Measurements from ENCODE around the gene SRGAP3. TPM values are rescaled to one million over a fixed set of nuclear protein-coding genes. Genes with fewer than 3 reads are reported as not detected.

Gene SRGAP3
- total RNA-seq, 2 donors from 2014 or later = 1.9 to 4.4 TPM

DNA sequence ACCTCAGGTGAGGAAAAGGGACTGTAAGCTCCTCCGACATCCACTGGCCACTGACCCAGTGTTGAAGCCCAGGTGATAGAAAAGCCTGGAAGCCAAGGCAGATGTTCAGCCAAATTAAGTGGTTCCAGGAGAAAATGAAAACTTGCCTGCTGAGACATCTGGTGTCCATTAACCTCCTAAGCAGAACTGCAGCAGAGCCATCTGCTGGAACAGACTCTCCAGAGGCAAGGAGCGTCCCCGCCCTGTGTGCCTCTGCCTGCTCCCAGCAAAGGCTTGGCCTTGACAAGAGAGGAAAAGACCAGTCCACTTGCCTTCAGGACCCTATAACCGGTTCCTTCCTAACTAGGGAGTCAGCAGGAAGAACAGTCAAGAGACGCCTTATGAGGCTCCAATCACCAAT, 48.2 kb downstream of the SRGAP3 start:
- no peaks in the 10 kb centered on the region for H3K9me3 Mint-ChIP-seq
- no peak for ATAC-seq
- no peaks in the 10 kb centered on the region for H3K36me3 Mint-ChIP-seq

DNA sequence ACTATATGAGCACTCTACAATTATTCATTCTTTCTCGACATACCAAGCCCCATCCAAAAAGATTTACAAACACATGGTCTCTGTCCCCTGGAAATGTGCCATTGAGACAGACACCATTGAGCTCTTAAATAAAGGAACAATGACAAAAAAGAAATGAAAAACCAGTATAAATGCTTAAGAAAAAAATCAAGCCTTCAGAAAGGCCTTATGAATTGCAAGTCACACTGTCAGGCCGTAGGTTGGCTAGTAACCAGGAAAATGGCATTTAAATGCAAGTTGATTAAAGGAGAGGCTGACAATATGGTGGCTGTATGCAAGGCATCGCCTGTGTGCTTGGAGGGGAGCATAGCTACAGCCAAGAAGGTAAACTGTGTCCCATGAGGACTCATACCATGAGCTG, 49.7 kb downstream of the SRGAP3 start:
- Mint-ChIP-seq H3K27ac (no peak overlapping the region), H3K36me3 (no peaks in the 10 kb centered on the region), H3K9me3 (no peaks in the 10 kb centered on the region)
- ATAC-seq (no peak), DNase-seq (ENCODE audit: low spot score in 2 of 2) (no peak)

More for the DNA sequence above, 48.2 kb downstream of the SRGAP3 start:
- DNase-seq (ENCODE audit: low spot score in 2 of 2) = no peak
- H3K27ac Mint-ChIP-seq = no peak overlapping the region

DNA sequence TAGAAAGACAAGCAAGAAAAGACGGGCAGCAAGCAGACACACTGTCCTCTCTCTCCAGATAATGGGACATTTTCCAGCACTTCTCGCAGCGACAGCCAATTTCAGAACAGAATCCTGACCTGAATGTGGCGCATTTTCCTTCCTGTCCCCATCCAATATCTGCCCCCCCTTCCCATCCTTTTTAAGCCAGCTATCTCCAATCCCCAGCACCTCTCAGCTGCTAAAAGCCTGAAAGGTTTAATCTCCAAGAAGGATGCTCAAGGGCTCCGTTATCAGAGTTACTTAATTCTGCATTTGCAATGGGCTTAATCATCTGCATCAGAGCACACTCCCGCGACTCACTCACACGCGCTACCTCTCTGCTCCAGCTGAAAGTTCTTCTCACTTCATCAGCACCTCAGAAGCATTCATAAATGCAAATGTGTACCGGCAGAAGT, 50.5 kb downstream of the SRGAP3 start:
- no peaks in the 10 kb centered on the region for H3K36me3 Mint-ChIP-seq
- H3K9me3 Mint-ChIP-seq = no peaks in the 10 kb centered on the region
- no peak for DNase-seq (ENCODE audit: low spot score in 2 of 2)
- ATAC-seq = no peak
- H3K27ac Mint-ChIP-seq = no peak overlapping the region

DNA sequence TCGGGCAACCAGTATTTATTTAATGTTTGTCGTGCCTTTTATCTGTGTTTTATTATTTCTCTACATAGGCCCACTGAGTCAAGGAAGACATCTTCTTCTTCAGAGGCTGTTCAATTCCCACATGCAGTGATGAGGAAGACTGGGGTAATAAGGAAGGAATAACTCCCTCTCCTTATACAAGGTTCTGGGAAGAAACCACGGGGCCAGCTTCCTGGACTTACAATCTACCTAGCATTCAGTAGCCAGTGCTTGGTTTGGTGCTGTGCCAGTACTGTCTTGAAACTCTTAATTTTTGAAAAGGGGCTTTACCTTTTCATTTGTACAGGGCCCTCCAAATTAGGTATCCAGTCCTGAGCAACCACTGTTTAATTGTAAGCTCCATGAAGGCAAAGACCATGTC, 51.2 kb downstream of the SRGAP3 start:
- Mint-ChIP-seq H3K27ac (no peak overlapping the region), H3K9me3 (no peaks in the 10 kb centered on the region), H3K36me3 (no peaks in the 10 kb centered on the region)
- DNase-seq (ENCODE audit: low spot score in 2 of 2) = no peak
- ATAC-seq = no peak

DNA sequence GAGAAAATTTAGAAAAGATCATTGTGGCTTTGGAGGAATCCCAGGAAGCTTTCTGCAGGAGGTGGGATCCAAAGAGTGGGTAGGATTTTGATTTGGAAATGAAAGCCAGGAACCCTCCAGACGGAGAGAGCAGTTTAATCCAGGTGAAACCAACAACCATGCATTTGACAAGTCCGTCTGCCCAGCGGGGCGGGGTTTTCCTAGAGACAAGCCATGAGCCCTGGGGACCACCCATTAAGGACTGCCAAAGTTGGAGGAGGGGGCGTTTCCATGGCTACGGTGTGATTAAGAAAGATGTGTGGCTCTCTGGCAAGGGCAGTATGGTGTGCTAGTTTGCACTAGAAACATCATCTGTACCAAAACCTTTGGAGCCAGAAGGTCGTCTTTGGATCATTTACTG, 53.4 kb downstream of the SRGAP3 start:
- no peak for ATAC-seq

DNA sequence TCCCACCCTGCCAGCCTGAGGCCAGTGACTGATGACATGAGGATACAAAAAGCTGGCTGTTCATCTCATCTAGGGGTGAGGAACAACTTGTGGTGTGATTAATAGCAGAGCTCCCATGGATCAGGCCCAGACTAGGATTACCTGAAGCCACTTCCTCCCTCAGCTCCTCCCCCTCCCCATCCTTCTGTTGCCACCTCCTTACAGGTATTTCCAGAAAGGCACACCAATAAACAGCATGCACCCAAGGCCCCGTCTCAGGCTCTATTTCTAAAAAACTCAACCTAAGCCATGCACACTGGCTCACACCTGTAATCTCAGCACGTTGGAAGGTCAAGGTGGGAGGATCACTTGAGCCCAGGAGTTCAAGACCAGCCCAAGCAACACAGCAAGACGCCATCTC, 54.1 kb downstream of the SRGAP3 start:
- ATAC-seq = no peak
- H3K27ac Mint-ChIP-seq = no peak overlapping the region
- H3K36me3 Mint-ChIP-seq = no peaks in the 10 kb centered on the region
- no peaks in the 10 kb centered on the region for H3K9me3 Mint-ChIP-seq
- no peak for DNase-seq (ENCODE audit: low spot score in 2 of 2)

More for the DNA sequence above, 53.4 kb downstream of the SRGAP3 start:
- H3K27ac Mint-ChIP-seq = no peak overlapping the region
- no peaks in the 10 kb centered on the region for H3K9me3 Mint-ChIP-seq
- no peak for DNase-seq (ENCODE audit: low spot score in 2 of 2)
- H3K36me3 Mint-ChIP-seq = no peaks in the 10 kb centered on the region

DNA sequence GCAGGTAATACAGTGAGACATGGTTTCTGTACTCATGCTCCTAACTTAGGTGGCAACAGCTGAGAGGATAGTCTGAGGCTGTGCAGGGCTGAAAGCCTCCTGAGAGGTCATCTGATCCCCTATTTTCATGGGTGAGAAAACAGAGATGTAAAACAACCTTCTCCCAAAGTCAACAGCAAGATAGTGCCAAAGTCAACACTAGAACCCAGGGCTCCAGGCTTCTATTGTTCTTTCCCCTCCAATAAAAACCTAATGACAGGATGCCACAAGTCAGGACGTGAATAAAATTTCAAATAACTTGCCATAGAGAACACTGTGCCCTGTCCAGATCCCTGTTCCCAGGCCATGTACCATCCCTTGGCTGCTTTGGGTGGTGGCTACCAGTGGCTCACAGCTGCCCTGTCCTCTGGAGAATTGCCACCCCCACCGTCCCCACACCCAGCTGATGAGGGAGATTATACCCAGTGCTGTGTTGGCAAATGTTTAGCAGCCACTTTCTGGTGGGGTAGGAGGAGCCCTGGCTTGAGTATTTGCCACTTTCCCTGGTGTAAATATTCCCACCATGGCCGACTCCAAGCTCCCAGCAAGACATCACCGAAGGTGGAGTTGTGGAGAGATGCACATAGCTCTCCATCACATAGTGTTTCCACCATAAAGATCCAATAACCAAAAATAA, 54.8 kb downstream of the SRGAP3 start:
- H3K27ac Mint-ChIP-seq = no peak overlapping the region

DNA sequence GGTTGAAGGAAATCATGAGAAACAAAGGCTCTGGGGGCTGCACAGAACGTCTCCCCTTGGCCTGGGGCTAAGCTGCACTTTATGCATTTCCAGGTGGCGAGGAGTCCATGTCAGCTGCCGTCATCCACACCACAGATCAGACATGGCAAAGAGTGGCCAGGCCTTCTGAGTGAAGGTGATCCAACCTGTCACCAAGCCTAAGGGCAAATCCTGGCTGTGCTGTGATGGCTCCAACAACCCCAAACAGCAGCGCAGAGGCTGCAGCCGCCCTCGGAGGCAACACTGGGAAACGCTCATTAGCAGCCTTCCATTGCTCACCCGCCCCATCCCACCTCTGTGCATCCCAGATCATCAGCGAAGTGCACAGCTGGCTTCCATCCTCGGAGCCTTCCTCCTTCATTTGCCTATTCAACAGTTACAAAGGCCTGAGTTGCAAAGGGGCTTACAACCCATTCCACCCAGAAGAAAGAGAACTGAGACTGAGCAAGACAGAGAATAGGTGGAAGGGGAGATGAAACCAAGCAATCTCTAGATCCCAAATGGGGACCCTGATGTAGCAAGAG, 55.7 kb downstream of the SRGAP3 start:
- DNase-seq (ENCODE audit: low spot score in 2 of 2) (no peak), ATAC-seq (no peak)
- Mint-ChIP-seq H3K9me3 (no peaks in the 10 kb centered on the region), H3K27ac (no peak overlapping the region), H3K36me3 (no peaks in the 10 kb centered on the region)

More for the DNA sequence above, 54.8 kb downstream of the SRGAP3 start:
- ATAC-seq (no peak), DNase-seq (ENCODE audit: low spot score in 2 of 2) (no peak)
- Mint-ChIP-seq H3K9me3 (no peaks in the 10 kb centered on the region), H3K36me3 (no peaks in the 10 kb centered on the region)

DNA sequence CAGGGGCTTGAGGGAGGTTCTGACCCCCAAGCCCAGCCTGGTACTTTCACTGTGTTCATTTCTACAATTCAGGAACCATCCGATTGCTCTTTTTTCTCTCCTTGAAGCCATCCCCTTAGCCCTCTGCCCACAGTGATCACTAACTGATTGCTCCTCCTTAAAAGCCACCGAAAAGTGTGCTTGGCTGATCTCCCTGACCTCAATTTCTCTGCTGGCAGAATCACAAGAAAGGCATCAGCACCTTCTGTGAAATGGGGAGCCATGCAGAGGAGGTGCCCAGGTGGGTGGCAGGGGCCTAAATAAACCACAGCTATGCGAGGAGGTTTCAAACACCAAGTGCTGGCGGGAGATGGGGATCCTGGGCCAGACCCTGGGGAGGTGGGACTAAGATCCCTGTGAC, 56.2 kb downstream of the SRGAP3 start:
- Mint-ChIP-seq H3K9me3 (no peaks in the 10 kb centered on the region), H3K36me3 (no peaks in the 10 kb centered on the region), H3K27ac (no peak overlapping the region)
- DNase-seq (ENCODE audit: low spot score in 2 of 2) (no peak), ATAC-seq (no peak)

DNA sequence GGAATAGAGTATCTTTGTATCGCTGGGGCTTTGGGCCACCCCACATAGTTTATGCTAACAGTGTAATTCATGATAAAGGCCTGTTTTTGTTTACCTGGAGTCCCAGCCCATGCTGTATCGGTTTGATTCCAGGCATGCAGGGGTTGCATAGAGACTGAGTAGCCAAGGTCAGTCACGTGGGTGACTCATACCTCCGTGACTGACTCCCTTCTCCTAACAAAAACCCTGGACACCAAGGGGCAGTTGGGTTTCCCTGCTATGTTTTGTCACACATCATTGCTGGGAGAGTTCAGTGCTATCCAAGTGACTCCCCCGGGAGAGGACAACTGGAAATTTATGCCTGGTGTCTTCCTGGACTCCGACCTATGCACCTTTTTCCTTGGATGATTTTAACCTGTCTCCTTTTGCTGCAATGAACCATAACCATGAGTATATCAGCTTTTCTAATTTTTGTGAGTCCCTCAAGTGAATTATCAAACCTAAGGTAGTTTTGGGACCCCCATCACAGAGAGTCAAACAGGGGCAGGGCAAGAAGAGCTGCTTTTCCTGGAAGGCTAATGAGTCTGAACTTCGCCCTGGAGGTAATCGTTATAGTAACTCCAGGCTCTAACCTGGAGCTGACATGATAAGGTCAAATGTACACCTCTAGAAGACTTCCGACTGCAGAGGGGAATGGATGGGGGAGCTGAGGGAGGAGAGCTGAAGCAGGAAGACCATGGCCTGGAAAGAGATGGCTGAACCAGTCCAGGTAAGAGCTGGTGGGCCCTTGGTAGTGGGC, 57.0 kb downstream of the SRGAP3 start:
- ATAC-seq = no peak

DNA sequence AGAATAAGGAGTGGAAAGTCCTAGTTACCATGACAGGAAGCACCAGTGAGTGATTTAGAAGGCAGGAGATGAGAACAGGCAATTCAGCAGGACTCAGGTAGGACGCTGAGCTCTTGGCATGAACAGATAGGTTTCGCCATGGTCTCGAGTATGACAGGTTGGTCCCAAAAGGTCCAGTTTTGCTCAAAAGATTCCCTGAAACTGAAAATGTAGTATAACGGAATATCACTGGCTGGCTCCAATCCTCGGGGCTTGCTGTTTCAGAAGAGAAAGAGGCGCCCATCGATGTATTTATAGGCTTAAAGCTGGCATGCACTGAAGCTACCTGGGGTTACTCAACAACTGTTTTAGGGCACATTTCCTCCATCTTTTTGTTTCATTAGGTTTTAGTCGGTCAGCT, 59.2 kb downstream of the SRGAP3 start:
- H3K27ac Mint-ChIP-seq = no peak overlapping the region
- no peaks in the 10 kb centered on the region for H3K36me3 Mint-ChIP-seq
- no peak for DNase-seq (ENCODE audit: low spot score in 2 of 2)
- ATAC-seq = no peak
- H3K9me3 Mint-ChIP-seq = no peaks in the 10 kb centered on the region

More for the DNA sequence above, 57.0 kb downstream of the SRGAP3 start:
- Mint-ChIP-seq H3K36me3 (no peaks in the 10 kb centered on the region), H3K9me3 (no peaks in the 10 kb centered on the region), H3K27ac (peak overlapping the region in 1 of 2 donors; percentile 40)
- DNase-seq (ENCODE audit: low spot score in 2 of 2) = no peak

DNA sequence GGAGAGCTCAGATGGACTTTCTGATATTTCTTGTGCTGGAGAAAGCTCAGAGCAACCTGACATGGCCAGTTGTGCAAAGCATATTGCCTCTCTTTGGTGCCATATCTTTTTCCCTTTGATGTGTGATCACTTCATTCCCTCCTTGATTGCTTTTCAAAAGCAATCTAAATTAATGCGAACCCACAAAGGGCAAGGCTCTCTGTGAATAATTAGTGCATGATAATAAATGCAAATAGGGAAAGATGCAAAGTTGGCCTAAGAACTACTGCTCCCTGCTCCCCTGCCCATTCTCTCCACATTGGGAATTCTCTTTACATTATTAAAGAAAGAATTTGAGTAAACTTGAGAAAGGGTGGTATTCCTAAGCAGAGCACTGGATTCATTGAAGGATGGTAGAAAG, 60.9 kb downstream of the SRGAP3 start:
- no peak for DNase-seq (ENCODE audit: low spot score in 2 of 2)

DNA sequence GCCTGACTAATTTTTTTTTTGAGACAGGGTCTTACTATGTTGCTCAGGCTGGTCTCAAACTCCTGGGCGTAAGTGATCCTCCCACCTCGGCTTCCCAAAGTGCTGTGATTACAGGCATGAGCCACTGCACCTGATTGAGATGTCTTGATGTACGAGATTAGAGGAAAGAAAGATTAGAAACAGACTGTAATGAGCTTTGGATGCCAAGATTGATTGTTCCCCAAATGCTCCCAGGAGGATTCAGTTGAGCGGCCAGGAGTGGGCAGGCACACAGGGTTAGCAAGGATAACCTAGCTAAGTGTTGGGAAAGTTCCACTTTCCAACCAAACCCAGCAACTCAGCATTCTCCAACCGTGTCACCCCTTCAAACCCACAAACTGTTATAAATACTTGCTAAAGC, 63.7 kb downstream of the SRGAP3 start:
- no peak for ATAC-seq
- no peak for DNase-seq (ENCODE audit: low spot score in 2 of 2)
- Mint-ChIP-seq H3K27ac (no peak overlapping the region), H3K36me3 (no peaks in the 10 kb centered on the region), H3K9me3 (no peaks in the 10 kb centered on the region)

More for the DNA sequence above, 60.9 kb downstream of the SRGAP3 start:
- H3K27ac Mint-ChIP-seq = no peak overlapping the region
- no peaks in the 10 kb centered on the region for H3K9me3 Mint-ChIP-seq
- no peak for ATAC-seq
- no peaks in the 10 kb centered on the region for H3K36me3 Mint-ChIP-seq

DNA sequence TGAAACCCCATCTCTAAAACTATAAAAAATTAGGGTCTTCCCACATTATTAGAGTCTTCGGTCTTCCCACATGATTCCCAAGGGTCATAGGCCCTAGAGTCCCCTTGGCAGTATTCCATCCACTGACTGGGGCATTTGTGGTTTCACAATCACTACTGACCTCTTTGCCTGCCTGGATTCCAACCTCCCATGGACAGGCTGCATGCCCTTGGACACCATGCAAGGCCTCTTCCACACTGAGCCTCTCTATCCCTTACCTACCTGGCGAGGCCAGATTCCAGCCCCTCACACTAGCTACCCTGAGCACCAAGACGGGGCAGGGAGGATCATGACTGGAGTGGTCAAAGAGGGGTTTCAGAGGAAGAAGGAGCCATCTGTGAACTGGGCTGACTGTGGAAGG, 64.4 kb downstream of the SRGAP3 start:
- Mint-ChIP-seq H3K9me3 (no peaks in the 10 kb centered on the region), H3K27ac (no peak overlapping the region), H3K36me3 (peaks cover 0 to 3% of the 10 kb centered on the region in 2 donors)
- no peak for DNase-seq (ENCODE audit: low spot score in 2 of 2)
- no peak for ATAC-seq

DNA sequence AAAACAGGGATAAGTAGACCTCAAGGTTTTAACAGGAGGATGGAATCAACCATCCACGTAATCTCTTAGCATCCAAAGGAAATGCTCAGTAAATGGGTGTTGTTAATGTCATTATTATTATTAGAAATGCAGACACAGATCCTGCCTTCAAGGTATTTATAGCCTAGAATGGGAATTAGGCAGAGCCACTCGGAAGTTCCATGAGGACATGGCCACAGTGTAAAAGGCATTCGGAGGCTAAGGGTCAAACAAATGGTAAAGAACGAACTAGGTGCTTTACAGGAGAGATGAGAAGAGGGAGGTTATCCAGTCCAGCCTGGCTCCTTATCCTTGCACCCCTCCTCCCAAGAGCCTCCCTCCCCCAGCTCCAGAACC, 65.0 kb downstream of the SRGAP3 start:
- DNase-seq (ENCODE audit: low spot score in 2 of 2) = no peak

DNA sequence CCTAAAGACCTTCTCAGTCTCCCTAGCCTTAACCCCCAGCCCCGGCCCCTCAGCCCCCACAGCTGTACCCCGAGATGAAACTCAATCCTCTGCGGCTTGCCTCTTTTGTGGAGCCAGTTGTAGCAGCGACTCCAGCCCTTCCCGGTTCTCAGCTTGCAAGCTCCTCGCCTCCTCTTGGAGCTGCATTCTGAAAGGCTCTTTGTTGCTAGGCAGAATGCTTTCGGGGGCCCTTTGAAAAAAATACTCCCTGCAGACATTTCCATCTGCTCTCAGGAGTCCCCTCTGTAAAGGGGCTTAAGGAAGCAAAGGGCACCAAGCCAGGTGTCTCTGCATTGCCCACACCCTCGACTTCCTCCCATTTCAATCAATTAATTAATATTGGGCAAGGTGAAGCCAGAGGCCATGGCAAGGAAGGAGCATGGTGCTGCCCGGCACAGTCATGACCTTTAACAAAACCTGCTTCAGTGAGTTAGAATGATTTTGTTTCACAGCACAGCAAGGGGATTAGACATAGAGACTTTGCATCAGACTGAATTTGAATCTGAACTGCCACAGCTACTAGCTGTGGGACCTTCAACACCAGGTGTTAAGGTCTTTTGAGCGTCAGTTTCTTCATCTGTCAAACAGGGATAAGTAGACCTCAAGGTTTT, 65.5 kb downstream of the SRGAP3 start:
- peaks cover 6 to 12% of the 10 kb centered on the region in 2 donors for H3K36me3 Mint-ChIP-seq
- DNase-seq (ENCODE audit: low spot score in 2 of 2) = no peak
- no peak for ATAC-seq
- H3K27ac Mint-ChIP-seq = no peak overlapping the region
- H3K9me3 Mint-ChIP-seq = peaks cover 3 to 4% of the 10 kb centered on the region in 2 donors

More for the DNA sequence above, 65.0 kb downstream of the SRGAP3 start:
- ATAC-seq = no peak
- peaks cover 3% of the 10 kb centered on the region in 2 donors for H3K9me3 Mint-ChIP-seq
- H3K36me3 Mint-ChIP-seq = peaks cover 6 to 9% of the 10 kb centered on the region in 2 donors
- H3K27ac Mint-ChIP-seq = no peak overlapping the region

DNA sequence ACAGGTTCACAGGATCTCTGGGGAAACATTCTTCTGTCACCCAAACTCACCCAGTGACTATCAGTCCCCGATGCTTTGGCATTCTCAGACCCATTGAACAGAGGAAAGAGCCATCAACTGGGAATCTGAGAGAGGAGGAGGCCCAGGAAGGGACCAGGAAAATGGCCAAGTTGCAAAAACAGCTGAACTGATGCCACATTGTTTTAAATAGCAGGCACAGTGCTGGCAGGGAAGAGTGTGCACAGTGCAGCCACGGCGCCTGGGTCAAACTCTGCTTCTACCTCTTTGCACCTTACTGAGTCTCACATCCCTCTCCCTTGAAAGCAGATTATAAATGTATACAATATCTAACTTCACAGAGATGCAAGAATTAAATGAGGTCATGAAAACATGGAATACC, 66.4 kb downstream of the SRGAP3 start:
- ATAC-seq = no peak
- H3K9me3 Mint-ChIP-seq = peaks cover 3 to 4% of the 10 kb centered on the region in 2 donors
- H3K27ac Mint-ChIP-seq = no peak overlapping the region
- H3K36me3 Mint-ChIP-seq = peaks cover 6 to 16% of the 10 kb centered on the region in 2 donors
- no peak for DNase-seq (ENCODE audit: low spot score in 2 of 2)

All from activated naive CD4-positive, alpha-beta T cell treated with anti-CD3 and anti-CD28 coated beads, Interleukin-2, amount 50 U/mL, for 72 hours (primary cell).